ENCODE results near the gene RPRD1B. TPM values are rescaled to one million over a fixed set of nuclear protein-coding genes. Genes with fewer than 3 reads are reported as not detected.
"Not testable (repeated sequence)": the region's sequence is repeated elsewhere in the genome, so short reads cannot be mapped to it uniquely, and the experiment has no call there.

RPRD1B gene
- total RNA-seq, 1 donor from 2014 or later = 17.7 TPM

- DNase-seq = peak; percentile 65
Measured at GRCh38 chr20:38001173-38001875, 32.2 kb upstream of the RPRD1B start.

DNA sequence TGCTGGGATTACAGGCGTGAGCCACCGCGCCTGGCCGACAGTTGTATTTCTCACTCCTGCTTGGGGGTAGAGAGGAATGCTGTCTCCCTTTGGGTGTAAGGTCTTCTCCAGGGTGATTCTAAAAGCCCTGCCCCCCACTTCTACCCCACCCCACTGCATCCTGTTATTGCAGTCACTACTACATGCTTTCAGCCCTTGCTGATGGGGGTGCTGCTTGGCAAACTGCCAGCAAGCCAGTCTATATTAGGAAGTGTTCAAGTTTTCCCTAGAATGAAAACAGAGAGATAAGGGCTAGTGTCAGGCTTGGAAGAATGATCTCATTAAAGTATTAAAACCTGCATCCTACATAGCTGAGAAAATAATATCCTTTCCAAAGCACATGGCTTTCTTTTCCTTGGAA, 31.6 kb upstream of the RPRD1B start:
- peak; percentile 72 for DNase-seq

GRCh38 chr20:38002422-38002821, 31.1 kb upstream of the RPRD1B start:
- DNase-seq = peak; percentile 29

DNA sequence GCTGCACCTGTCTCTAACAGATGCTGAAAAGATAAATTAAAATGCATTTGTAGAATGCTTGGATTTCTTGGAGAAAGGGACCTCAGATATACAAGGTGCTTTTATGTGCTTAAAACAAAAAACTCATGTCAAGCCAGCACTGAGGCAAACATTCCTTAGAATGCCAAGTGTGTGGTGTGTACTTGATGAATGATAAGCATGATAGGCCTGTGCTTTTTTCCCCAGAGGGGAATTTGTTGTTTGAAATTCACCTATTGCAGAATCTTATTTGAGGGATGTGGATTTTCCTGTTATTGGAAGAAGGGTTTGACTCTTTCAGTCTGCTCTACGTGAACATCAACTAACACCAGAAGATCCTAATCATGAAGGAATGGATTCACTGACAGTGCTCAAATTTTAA, 29.1 kb upstream of the RPRD1B start:
- DNase-seq = no peak

GRCh38 chr20:38005903-38006302, 27.6 kb upstream of the RPRD1B start:
- no peak for DNase-seq

DNA sequence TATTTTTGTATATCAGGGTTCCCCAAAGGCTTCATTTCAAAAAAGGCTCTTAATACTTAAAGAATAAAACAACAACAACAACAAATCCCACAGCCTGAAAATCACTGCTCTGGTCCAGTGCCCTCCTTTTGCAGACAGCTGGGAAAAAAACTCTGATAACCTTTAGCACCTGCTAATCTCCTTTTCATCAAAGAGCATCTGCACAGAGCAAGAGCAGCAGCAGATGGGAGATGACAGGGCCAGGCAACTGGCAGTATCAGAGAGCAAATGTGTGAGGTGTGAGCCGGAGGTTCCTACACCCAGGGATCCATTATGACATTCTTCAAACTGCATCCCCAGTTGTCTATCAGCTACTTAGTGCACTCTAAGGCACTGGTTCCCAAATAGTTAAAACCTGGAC, 26.0 kb upstream of the RPRD1B start:
- DNase-seq = no peak

DNA sequence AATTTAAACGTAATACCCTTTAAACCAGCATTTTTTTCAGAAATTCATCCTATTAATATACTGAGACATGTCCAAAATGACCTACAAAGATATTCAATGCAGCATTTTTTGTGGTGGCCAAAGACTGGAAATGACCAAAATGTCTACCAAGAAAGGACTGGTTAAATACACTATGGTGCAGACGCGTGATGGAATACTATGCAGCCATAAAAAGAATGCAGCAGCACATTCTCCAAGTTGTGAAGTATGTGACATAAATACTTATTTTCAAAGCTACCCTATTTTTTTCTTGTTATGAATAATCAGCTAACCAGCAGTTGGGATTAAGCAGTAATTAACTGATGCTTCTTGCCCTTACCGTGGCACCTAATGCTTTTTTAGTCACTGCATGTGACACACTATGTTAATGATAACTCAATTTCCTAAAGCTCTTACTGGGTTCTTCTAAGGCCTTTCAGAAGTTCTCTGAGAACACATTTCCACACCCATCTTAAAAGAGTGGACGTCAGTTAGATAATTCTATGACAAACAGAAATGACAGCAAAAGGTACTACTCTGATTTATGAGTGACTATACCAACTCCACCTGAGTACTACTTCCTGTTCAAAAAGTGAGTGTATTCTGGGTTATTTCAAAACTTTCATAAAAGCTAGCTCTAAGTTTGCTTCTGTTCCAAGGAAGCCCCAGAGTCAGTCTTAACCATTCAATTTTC, 25.2 kb upstream of the RPRD1B start:
- DNase-seq = no peak

GRCh38 chr20:38009416-38009815, 24.1 kb upstream of the RPRD1B start:
- not testable (repeated sequence) for DNase-seq

DNA sequence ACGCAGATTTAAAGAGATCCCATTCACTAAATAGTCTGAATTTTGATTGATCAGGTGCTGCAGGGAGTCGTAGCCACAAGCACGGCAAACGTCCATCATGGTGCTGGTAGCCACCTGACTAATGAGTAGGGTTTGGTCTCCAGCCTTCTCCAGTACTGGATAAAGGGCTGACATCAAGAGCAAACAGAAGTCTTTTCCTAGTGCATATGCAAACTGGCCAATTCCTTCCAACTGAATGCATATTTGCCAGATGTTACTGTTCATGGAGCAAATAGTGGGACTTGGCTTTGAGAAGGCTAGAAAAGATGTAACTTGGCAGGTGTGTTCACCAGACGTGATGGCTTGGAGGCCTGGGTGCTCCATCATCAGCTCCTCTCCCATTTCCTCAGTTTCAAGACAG, 21.9 kb upstream of the RPRD1B start:
- no peak for DNase-seq

GRCh38 chr20:38012332-38012731, 21.2 kb upstream of the RPRD1B start:
- no peak for DNase-seq

DNA sequence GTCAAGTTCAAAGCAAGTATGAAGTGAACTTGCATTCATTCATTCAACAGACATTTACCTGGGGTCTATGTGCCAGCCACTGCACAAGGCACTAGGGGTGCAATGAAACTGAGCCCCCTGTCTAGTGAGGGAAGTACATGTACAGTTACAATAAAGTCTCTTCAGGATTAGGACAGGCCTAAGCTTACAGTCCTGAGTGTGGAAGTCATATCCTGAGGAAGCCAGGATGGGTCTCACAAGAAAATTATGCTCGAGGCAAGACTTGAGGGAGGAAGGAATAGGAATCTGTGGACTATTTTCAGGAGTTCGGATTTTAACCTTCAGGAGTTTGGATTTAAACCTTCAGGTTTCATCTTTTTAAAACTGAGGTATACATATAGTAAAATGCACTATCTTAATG, 19.7 kb upstream of the RPRD1B start:
- peak; percentile 62 for DNase-seq

DNA sequence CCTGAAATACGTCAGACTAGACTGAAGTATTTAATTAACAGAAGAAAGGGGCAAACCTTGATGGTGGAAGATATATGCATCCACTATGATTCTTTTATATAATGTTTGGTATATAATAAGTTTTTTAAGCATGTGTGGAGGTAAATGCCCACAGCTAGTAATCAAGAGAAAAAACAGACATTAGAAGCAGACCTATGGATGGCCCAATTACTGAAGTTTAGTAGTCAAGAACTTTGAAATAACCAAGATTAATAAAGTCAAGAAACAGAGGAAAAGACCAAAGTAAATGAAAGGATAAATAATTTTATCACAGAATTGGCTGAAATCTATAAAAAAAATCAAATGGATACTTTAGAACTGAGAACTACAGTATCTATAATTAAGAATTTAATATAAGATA, 15.6 kb upstream of the RPRD1B start:
- DNase-seq = no peak

GRCh38 chr20:38018385-38018784, 15.2 kb upstream of the RPRD1B start:
- no peak for DNase-seq

GRCh38 chr20:38021087-38021772, 12.3 kb upstream of the RPRD1B start:
- no peak for DNase-seq

GRCh38 chr20:38023181-38024001, 10.2 kb upstream of the RPRD1B start:
- peak; percentile 65 for DNase-seq

- no peak for DNase-seq
Measured at GRCh38 chr20:38024496-38024895, 9.1 kb upstream of the RPRD1B start.

- no peak for DNase-seq
Measured at GRCh38 chr20:38029453-38029852, 4.1 kb upstream of the RPRD1B start.

DNA sequence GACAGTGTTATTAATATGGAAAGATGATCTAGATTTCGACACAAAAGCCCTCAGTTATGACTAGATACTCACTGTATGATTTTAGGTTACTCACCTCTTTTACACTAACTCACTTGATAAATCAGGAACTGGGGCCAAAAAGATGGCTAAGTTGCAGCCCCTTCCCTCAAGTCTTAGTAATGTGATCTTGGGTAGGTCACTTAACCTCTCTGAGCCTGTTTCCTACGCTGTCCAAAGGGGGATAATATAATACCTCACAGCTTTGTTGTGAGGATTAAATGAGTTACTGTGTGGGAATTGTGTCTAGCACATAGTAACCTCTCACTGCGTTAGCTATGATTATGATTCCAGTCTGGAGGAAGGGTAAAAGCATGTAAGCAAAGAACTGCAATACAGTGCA, 1.6 kb upstream of the RPRD1B start:
- DNase-seq = no peak

DNA sequence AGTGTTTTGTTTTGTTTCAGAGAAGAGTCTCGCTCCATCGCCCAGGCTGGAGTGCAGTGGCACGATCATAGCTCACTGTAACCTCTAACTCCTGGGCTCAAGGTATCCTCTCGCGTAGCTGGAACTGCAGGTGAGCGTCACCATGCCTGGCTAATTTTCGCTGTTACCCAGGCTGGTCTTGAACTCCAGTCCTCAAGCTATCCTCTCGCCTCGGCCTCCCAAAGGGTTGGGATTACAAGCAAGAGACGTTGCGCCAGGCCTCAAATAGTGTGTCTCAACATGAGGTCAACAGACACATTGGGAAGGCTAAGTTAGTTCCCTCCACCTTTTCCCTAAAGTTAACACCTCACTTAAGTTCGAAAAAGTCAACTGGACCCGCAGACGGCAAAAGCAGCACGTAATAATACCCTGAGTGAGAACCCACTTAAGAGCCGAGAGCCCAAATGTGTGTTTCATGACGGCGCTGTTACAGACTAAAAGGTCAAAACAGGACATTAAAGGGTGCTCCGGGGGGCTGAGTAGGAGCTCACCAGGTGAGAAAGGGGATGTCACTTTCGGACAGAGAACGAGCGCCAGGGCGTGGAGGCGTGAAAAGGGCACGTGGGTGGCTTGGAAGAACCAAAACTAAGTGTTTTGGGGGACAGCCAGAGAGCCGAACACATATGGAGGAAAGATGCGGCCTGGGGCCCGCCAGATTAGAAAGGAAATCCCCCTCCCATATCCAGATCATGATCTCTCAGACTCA, 789 bp upstream of the RPRD1B start:
- no peak for DNase-seq

GRCh38 chr20:38034108-38034649, 633 bp downstream of the RPRD1B start:
- DNase-seq = peak; percentile 19

GRCh38 chr20:38034961-38035360, 1.4 kb downstream of the RPRD1B start:
- no peak for DNase-seq

DNA sequence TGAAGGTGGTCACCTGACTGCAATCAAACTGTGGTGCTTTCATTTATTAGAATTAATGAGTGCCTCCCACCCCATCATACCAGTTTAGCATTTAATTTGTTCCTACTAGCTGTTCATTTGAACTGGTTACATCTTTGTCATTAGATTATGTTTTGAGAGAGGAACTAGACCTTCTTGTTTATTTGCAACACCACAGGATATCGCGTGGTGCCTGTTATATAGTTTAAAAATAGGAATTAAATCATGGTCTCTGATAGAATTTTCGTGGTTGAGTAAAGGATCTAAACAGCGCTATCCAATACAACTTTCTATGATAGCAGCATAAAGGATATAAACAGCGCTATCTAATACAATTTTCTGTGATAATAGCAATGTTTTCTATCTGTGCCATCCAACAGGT, 2.8 kb downstream of the RPRD1B start:
- no peak for DNase-seq
